Ishikawa (cell line): ENCODE measurements around the gene ARHGEF10L.

Experiments
- CEBPB ChIP-seq: IDR thresholded peaks from 2 replicates; pipeline ENCODE4 v1.6.1; 2012
- FOXM1 ChIP-seq: IDR thresholded peaks from 2 replicates; pipeline ENCODE4 v1.6.1; 2012; ENCODE audit warnings: low read depth, borderline replicate concordance
- NFIC ChIP-seq: IDR thresholded peaks from 2 replicates; pipeline ENCODE4 v1.6.1; 2012
- TAF1 ChIP-seq: IDR thresholded peaks from 2 replicates; pipeline ENCODE4 v1.6.1; 2012; ENCODE audit warnings: low read depth, mild to moderate bottlenecking
- TCF12 ChIP-seq: IDR thresholded peaks from 2 replicates; pipeline ENCODE4 v1.6.1; 2012; ENCODE audit warnings: low read depth
- YY1 ChIP-seq: IDR thresholded peaks from 2 replicates; pipeline ENCODE4 v1.6.1; 2012; ENCODE audit warnings: low read depth
- ZBTB7A ChIP-seq: IDR thresholded peaks from 2 replicates; pipeline ENCODE4 v1.6.1; 2012; ENCODE audit warnings: low read depth

DNA sequence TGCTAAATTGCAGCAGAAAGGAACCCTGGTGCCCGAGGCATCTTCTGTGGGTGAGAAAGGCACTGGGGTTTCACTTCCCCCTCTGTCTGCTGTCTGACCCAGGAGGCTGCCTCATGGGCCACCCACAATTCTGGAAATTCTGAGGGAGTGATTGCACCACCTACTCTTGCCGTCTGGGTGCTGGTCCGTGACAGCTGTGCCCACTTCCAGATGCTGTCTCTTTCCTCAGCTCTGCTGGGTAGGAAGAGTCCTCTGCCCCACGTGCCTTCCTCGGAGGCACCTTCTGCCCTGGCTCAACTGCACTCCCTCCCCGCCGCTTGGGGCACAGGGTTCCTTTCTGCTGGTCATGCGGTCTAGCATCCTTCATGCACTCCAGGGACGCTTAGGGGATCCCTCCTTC is 96.3 kb downstream of the ARHGEF10L start:
- TF ChIP-seq NFIC: no peak
- TF ChIP-seq TCF12: no peak
- TF ChIP-seq ZBTB7A: no peak
- TF ChIP-seq YY1: no peak
- no peak for TF ChIP-seq CEBPB
- TF ChIP-seq TAF1: no peak
- no peak for TF ChIP-seq FOXM1
